HG02759 (cell line): ENCODE measurements around the gene SMIM35.
A peak's percentile ranks its signal among the peaks of the same experiment; 100 is the strongest.

Experiments used
- ATAC-seq: cut with Tn5 transposase; IDR thresholded peaks from one replicate; pipeline ENCODE4 v1.9.1; 2021; ENCODE audit warnings: mild to moderate bottlenecking, moderate library complexity; ENCODE audit not compliant: unreplicated experiment

Gene SMIM35

DNA sequence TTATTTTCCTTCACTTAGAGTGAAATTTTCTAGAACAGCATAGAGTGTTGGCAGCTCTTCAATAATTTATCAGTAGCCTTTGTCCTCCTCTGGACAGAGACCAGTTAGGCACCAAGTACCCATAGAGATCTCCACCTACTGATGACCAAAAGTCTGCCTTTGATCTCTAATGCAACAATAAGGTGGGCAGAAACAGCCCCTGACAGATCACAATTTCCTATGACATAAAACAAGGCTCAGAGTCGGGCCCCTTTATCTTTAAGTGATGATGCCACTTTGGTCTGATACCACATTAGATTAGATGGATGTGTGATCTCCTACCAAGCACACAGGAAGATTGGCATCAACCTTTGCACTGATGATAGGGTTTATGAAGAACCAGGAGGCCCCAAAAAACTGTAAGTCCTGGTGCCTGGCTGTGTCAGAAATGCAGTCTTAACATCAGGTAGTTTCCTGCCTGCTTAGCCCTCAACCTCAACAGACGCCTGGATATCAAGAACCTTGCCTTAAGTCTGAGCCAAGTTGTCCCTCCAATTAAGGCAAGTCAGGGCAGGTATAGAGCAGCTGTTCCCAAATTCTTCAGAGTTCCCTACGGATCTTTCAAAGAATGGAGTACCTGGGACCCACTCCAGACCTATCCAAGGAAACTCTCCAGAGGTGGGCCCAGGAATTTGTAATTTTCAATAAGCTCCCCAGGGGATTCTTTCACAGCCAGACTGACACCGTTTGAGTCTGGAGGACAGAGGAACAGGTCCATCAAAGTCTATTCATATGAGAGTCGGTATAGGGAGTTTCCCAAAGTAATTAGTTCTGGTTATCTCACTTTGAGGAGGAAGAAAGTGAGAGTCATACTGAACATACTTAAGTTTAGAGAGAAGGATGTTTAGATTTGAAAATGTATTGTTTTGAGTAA, 40.5 kb downstream of the SMIM35 start:
- no peak for ATAC-seq

DNA sequence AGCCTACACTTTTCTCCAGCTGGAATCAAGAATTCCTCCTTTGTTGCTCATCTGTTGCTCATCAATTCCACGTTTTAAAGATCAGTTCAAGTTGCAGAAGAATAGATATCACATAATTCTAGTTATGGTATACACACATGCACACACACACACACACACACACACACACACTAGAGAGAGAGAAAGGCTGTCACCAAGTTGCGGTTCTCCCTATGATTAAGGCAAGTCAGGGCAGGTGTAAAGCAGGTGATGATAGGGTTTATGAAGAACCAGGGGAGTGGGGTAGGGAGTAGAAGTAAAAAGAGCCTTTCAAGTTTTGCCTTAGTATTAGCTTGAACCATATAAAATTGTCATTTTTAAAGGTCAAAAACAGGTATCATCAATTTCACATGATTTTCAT, 41.6 kb downstream of the SMIM35 start:
- no peak for ATAC-seq

DNA sequence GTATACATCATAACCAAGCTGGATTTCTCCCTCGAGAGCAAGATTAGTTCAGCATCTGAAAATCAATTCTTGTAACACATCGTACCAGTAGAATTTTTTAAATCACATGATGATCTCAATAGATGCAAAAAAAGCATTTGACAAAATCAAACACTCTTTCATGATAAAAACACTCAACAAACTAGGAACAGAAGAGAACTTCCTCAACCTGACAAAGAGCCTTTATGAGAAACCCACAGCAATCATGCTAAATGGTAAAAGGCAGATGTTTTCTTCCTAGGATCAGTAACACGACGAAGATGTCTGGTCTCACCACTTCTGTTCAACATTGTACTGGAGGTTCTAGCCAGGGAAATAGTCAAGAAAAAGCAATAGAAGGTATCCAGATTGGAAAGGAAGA, 44.0 kb downstream of the SMIM35 start:
- ATAC-seq = no peak

DNA sequence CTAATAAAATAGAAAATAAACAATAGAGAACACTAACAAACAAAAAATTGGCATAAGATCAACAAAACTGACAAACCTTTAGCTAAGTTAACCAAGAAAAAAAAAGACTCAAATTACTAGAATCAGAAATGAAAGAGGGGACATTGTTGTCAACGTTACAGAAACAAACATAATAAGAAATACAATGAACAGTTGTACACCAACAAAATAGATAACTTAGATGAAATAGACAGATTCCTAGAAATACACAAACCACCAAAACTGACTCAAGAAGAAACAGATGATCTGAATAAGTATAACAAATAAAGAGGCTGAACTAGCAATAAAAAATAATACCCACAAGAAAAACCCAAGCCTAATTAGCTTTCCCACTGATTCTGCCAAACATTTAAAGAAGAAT, 44.6 kb downstream of the SMIM35 start:
- no peak for ATAC-seq

DNA sequence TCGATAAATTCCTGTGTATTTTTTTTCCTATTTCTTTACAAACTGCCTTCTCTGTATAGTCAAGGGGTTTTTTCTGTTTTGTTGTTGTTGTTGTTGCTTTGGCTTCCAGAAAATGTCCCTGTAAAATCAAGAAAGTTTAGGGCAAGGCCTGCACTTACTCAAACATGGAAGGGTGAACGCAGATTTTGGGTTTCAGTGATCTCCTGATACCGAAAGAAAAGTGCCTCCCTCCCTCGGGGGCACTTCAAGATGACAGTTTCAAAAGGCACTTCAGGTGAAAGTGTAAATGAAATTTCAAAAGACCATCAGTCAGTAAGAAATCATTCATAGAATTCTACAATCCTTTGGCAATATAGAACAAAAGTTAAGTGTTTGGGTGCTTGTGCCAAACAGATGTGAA, 53.3 kb downstream of the SMIM35 start:
- no peak for ATAC-seq

DNA sequence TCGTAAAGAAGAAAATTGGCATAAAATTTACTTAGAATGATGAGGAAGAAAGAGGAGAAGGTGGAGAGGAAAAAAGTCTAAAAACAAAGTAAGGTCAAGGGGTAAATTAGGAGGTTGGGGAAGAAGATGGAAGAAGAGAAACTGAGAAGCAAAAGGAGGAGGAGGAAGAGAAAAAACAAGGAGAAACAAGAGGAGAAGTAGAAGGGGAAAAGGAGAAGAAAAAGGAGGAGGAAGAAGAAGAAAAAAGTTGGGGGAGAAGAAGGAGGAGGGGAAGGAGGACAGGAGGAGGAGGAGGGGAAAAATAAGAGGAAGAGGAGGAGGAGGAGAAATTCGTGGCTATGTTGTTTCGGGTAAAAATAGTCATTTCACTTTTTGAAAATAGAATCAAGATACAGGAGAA, 58.1 kb downstream of the SMIM35 start:
- no peak for ATAC-seq

DNA sequence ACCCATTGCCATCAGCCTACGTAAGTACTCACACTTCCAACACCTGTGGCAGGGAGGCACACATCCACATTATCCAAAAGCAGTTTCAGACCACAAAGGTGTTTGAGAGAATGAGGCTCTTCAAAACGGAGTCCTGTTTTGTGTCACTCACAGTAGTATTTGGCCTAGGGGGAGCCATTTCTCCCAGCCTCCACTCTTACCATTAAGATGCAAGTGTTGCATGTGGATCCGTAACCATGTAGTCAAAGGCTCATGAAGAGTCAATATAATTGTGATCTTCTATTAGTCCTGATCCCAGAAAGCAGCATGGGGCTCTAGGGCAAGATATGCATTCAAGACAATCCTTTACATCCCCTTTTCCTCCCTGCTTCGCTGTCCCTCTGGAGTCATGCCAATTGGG, 59.1 kb downstream of the SMIM35 start:
- no peak for ATAC-seq

DNA sequence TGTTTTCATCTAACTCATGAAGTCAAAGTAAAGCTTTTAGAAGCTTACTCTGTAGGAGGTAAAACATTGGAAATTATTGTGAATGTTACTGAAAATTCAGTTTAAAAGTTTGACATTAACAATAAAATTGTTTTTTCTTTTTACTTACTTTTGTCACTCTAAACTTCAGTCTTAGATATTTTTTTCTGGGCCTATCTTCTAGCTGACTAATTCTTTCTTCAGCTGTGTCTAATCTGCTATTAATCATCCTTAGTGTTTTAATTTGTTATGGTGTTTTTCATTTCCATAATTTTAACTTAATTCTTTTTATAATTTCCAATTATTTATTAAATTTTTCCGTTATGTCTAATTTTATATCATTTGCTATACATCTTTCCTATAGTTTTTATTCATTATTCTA, 65.6 kb downstream of the SMIM35 start:
- no peak for ATAC-seq

DNA sequence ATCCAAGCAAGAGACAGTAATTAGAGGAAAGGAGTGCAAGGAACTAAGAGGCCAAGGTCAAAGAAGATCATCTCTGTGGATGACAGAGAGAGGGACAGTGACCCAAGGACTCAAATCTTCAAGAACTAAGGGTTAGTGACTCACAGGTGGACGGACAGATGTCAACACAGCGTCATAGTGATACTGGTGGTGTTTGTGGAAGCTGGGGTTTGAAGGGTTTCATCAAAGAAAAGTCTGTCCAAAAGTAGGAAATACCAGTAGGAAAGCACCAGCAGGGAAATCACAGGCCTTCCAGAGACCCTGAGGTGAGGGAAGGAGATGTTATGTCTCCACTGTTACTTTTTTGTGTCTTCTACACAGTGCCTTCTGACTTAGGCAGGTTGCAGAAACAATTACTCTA, 68.4 kb downstream of the SMIM35 start:
- ATAC-seq = no peak

DNA sequence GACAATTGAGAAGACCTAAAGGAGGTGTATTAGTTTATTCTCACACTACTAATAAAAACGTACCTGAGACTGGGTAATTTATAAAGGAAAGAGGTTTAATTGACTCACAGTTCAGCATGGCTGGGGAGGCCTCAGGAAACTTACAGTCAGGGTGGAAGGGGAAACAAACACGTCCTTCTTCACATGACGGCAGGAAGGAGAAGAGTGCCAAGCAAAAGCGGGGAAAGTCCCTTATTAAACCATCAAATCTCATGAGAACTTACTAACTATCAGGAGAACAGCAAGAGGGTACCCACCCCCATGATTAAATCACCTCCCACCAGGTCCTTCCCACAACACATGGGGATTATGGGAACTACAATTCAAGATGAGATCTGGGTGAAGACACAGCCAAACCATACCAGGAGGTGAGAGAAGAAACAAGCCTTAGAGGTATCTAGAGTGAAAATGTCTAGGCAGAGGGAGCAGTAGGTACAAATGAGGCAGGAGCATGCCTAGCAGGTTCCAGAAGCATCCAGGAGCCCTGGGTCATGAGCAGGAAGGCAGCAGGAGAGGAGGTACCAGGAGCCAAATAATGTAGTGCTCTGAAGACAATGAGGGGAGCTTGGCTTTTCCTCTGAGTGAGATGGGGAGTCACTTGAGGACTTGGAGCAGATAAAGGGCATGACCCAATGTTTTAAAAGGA, 69.0 kb downstream of the SMIM35 start:
- no peak for ATAC-seq

DNA sequence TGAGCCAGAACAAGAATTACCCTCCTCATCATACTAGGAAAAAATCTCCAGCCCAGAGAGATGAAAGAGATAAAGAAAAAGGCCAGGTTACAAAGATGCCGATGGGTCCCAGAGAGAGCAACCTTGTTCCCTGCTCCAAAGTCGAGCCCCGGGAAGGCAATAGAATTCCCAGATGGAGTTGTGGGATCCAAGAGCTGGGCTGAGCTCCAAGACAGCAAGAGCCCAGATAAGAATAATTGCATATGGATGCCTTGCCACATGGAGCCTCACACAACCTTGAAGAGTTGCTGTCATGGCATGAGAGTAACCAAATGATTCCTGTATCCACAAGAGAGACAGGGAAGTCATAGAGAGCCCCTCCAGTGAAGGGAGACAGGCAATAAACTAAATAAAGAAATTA, 69.7 kb downstream of the SMIM35 start:
- no peak for ATAC-seq

DNA sequence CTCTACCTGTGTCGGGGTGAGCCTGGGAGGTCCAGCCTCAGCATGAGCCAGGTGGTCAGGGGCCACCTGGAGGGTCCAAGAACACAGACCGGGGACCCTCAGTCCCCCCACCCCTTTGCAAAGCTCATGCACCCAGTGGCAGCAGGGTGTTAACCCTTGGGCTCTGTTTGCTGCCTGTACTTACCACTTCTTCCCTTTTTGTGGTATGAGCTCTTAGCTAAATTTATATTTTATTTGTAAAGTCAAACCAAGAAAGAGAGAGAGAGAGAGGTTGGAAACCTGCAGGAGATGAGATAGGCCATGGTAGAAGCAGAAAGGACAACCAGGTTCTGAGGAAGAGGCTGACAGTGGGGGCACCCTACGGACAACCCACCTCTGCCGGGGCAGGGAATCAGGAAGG, 70.7 kb downstream of the SMIM35 start:
- no peak for ATAC-seq

DNA sequence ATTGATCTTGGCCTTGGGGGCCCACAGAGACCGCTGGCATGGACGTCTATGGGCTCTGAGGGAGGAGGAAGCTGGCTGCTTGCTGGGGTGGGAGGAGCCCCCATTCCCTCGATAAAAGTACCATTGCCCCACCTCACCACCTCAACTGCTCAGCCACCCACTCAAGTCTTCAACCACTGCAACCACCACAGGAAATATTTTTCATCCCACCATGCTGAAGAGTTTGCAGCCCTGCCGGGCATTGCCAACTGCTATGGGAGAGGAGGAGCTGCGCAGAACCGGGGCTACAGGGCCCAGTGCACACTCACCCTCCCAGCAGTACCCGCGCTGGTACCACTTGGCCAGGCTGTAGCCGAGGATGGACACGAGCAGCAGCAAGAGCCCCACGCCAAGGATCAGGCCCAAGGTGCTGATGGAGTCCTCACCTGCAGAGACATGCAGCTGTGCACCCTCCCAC, 71.3 kb downstream of the SMIM35 start:
- no peak for ATAC-seq

DNA sequence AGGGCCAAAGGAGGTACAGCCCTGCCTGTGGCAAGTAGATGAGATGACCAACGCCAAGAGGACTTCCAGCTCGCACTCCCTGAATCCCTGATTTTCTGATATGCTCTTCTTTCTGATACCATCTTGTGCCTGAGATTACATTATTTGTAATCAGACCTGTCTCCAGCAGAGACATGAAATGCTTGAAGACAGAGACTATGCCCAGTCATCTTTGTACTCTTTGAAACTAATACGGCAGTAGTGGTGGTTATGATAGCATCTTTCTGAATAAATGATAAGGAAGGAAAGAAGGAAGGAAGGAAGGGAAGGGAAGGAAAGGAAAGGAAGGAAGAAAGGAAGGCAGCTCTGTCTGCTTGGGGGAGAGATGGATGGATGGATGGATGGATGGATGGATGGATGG, 72.7 kb downstream of the SMIM35 start:
- no peak for ATAC-seq

DNA sequence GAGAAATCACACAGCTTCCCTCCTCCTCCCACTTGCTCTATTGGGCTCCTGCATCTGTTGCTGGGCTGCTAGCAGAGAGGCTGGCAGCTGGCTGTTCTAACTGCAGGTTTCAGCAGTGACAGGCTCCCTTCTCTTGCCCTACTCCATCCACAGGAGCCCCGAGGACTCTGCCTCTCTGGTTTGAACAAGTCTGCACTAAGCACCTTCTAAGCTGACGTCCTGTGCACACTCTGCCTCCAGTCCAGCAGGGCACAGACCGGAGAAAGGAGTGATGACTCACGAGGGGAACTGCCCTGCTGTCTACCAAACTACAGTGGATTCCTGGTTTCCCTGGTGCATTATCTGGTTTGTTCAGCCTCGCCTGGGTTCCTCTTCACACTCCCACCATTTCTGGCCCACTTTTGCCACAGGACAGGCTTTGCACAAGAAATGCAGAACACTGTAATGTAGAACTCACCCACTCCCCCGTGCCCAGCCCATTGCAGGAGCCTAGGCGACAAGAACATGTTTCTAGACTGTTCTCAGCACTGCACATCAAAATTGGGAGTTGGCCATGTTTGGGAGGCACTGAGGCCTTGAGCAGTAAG, 74.6 kb downstream of the SMIM35 start:
- no peak for ATAC-seq

DNA sequence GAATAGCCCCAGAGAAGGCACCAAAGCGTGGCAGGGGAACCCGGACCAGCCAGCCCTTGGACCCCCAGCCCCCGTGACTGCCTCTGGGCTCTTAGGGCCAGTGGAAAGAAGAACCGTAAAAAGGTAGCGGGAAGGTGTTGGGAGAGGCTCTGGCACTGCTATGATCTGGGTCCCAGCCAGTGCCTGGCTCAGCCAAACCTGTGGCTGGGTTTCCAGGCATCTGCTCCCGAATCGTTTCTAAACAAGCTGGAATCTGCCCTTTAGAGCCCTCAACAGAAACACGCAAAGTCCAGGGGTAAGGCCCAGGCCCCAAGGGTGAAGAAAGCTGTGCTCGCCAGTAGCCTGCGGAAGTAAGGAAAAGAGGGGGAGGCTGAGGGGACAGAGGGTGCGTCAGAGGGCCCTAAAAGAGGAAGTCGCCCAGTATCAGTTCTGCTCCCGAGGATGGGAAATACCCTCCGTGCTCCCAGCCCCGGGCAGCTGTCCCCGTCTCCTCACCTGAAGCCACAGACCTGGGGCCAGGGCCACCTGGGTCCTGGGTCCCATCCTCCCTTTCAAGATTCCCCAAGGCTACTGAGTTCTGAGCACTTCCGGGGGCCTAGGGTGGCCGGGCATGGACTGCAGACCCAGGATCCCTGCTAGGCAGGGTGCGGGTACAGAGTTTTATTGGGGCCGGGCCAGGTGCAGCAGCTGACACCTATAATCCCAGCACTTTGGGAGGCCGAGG, 75.9 kb downstream of the SMIM35 start:
- peak; percentile 75 for ATAC-seq

DNA sequence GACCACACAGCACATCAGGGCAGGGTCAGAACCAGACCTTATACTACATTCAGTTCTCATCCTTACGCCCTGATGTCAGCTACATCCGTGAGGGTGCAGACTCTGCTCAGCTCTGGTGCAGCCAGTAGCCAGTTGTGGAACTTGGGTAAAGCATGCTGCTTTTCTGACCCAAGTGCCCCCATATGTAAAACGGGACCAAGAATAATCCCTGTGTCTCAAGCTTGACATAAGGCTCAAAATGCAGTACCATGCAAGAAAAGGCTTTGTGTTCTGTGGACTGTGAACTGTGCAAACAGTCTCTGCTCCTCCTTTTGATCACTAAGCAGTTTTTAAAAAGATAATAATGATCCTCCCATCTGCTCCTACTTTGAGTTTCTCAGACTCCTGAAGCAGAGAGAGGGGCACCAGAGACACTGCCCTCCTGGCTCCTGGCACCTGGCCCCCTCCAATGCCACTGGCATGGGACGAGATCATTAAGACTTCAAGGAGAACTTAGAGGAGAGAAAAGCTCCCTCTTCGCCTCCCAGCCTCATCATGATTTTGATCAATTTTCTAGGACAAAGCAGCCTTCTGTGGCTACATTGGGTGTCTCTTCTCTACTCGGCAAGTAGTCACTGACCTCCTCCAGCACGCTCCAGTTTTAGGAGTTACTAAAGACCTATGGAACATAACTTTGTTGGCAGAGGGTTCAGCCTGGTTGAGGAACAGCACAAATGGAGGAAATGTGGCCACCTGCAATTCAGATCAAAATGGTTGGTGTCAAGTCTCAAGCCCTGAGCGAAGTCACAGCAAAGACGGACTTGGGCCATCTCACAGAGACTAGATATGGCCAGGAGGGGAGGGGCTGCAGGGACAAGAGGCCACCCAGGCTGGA, 76.7 kb downstream of the SMIM35 start:
- no peak for ATAC-seq

DNA sequence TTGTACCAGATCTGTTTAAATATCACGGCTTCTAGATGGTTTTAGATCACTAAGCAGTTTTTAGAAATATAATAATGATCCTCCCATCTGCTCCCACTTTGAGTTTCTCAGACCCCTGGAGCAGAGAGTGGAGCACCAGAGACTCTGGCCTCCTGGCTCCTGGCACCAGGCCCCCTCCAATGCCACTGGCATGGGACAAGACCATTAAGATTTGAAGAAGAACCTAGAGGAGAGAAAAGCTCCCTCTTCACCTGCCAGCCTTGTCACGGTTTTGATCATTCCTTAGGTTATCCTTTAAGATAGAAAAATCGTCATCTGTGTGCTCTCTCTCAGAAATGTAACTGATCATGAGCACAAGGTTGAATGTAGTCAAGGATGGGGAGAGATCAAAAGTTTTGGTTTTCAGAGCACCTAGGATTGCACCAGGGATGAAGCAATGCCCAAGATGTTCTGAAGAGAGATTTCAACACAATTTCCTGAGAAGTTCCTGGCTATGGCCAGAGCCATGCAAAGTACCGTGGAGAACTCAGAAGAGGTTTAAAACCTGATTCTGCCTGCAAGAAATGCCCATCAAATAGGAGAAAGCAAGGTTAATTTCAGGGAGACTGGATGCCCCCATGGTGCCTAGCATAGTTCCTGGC, 78.4 kb downstream of the SMIM35 start:
- no peak for ATAC-seq

DNA sequence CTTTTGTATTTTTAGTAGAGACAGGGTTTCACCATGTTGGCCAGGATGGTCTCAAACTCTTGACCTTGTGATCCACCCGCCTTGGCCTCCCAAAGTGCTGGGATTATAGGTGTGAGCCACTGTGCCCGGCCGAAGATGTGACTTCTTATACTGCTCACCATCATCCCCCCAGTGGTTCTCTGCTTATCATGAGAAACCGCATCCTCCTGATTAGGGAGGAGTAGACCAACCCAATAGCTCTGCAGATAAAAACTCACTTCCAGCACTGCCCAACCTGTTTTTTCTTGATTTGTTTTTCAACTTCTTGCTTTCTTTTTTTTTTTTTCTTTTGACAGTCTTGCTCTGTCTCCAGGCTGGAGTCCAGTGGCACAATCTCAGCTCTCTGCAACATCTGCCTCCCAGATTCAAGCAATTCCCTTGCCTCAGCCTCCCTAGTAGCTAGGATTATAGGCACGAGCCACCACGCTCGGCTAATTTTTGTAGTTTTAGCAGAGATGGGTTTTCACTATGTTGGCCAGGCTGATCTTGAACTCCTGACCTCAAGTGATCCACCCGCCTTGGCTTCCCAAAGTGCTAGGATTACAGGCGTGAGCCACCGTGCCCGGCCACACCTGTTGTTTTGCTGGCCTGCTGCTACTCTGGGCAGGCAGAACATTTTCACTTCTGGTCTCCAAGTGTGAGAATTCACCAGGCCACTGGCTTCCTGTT, 79.0 kb downstream of the SMIM35 start:
- ATAC-seq = peak; percentile 46
